Mucosa of descending colon (tissue), 3 donors: Measurements from ENCODE around the gene DDAH2. TPM values are rescaled to one million over a fixed set of nuclear protein-coding genes. Genes with fewer than 3 reads are reported as not detected.
A peak's percentile ranks its signal among the peaks of the same experiment; 100 is the strongest.

ENCODE experiments used
- ATAC-seq: fragments of 200-7000 bp; cut with Tn5 transposase; one replicate; pipeline ENCODE4 v1.9.1; 2020; ENCODE audit warnings: mild to moderate bottlenecking, moderate library complexity
- DNase-seq, 3 donors: peaks; one replicate each; pipeline ENCODE4 v3.0.0-alpha.2; 2020
- H3K36me3 ChIP-seq: fragments of 200-600 bp; one replicate; pipeline ENCODE4 v1.8.0; 2021; ENCODE audit warnings: low read depth, mild to moderate bottlenecking
- H3K4me1 ChIP-seq: fragments of 200-600 bp; one replicate; pipeline ENCODE4 v1.8.0; 2021; ENCODE audit warnings: low read depth, mild to moderate bottlenecking
- H3K4me3 ChIP-seq: fragments of 200-600 bp; one replicate; pipeline ENCODE4 v1.8.0; 2021; ENCODE audit warnings: mild to moderate bottlenecking
- H3K9me3 ChIP-seq: fragments of 200-600 bp; one replicate; pipeline ENCODE4 v1.8.0; 2021; ENCODE audit warnings: mild to moderate bottlenecking
- CTCF ChIP-seq: fragments of 200-600 bp; IDR thresholded peaks from one replicate; pipeline ENCODE4 v1.8.0; 2022; ENCODE audit warnings: antibody characterized with exemption, mild to moderate bottlenecking
- intact Hi-C, 2 donors: fragments of 100-400 bp; cut with DNase I in 1 of 2; cut with micrococcal nuclease in 1 of 2; formaldehyde crosslinking; loops; one replicate each; pipeline versions ENCODE4 v1.11.0 to v1.11.1; 2022; cut with DNase I, micrococcal nuclease
- total RNA-seq, 3 donors: library from RNA; stranded (reverse); fragmentation: NEBNext Ultra II Directional in 2 of 3; extraction: Animal tissue kit (Norgen Biotek cat#: 25700) in 2 of 3; gene quantifications; one replicate each; pipeline versions ENCODE4 v1.2.1 to v1.2.4, GENCODE V29; 2021 to 2023
- donor health status: DM: no; HTN: no; CAD: no; lungs with moderate emphysema.
- donor health status: DM: no; HTN: no; CAD: no.
- donor health status: DM: no; HTN: yes; CAD: no.

DDAH2 gene
- total RNA-seq, 3 donors from 2014 or later, result 56.1 to 152 (median 99.5) TPM

GRCh38 chr6:31758281-31758680, 29.2 kb upstream of the DDAH2 start:
- intact Hi-C loops, result no loop called here
- DNase-seq (peak in 1 of 3 donors; percentile 8), ATAC-seq (no peak)
- H3K9me3 ChIP-seq, result no peaks in the 10 kb centered on the region
- no peak overlapping the region for H3K4me3 ChIP-seq
- TF ChIP-seq CTCF, result no peak
- H3K4me1 ChIP-seq, result no peaks in the 10 kb centered on the region
- H3K36me3 ChIP-seq, result no peaks in the 10 kb centered on the region

GRCh38 chr6:31752739-31753319, 23.7 kb upstream of the DDAH2 start:
- Histone ChIP-seq H3K4me1 (no peaks in the 10 kb centered on the region), H3K4me3 (no peak overlapping the region), H3K9me3 (no peaks in the 10 kb centered on the region), H3K36me3 (no peaks in the 10 kb centered on the region)
- TF ChIP-seq CTCF, result no peak
- DNase-seq, result no peak
- intact Hi-C loops, result no loop called here
- ATAC-seq, result no peak

- Histone ChIP-seq H3K9me3 (no peaks in the 10 kb centered on the region), H3K4me3 (no peak overlapping the region), H3K4me1 (no peaks in the 10 kb centered on the region), H3K36me3 (no peaks in the 10 kb centered on the region)
- intact Hi-C loops, result no loop called here
- DNase-seq (no peak), ATAC-seq (no peak)
- TF ChIP-seq CTCF, result no peak
These were observed 21.4 kb upstream of the DDAH2 start for GRCh38 chr6:31750411-31751022.

- no peak for ATAC-seq
- no peak for DNase-seq
- intact Hi-C loops, result no loop called here
- Histone ChIP-seq H3K9me3 (no peaks in the 10 kb centered on the region), H3K4me3 (no peak overlapping the region), H3K4me1 (no peaks in the 10 kb centered on the region), H3K36me3 (no peaks in the 10 kb centered on the region)
- no peak for TF ChIP-seq CTCF
These were observed 20.4 kb upstream of the DDAH2 start for GRCh38 chr6:31749301-31750036.

- Histone ChIP-seq H3K4me3 (no peak overlapping the region), H3K4me1 (peaks cover 5% of the 10 kb centered on the region), H3K36me3 (no peaks in the 10 kb centered on the region), H3K9me3 (no peaks in the 10 kb centered on the region)
- no peak for ATAC-seq
- intact Hi-C loops, result no loop called here
- no peak for TF ChIP-seq CTCF
- DNase-seq, result no peak
These were observed 15.3 kb upstream of the DDAH2 start for GRCh38 chr6:31744422-31744821.
